Stimulated activated CD4-positive, alpha-beta T cell treated with anti-CD3 and anti-CD28 coated beads, TNF-alpha, amount 100 ng/mL, for 24 hours (primary cell): ENCODE data around the gene NRG2.

Experiments used
- DNase-seq, 3 experiments: peaks; one replicate each; pipeline ENCODE4 v3.0.0-alpha.2; 2020; ENCODE audit warnings: low read depth in 3 of 3

NRG2 gene

GRCh38 chr5:140042643-140043507 lies at the start of gene NRG2:
NRG2 (minus strand) TSS chr5:140043299.
- peak in 2 of 3 experiments; percentile 1 to 47 for DNase-seq

GRCh38 chr5:140090251-140090650 lies 47.2 kb upstream of the NRG2 start:
- no peak for DNase-seq

GRCh38 chr5:140084541-140084940 lies 41.4 kb upstream of the NRG2 start:
- DNase-seq, result no peak

GRCh38 chr5:140083650-140084049 lies 40.6 kb upstream of the NRG2 start:
- DNase-seq, result no peak

- no peak for DNase-seq
Observed at GRCh38 chr5:140083120-140083519, 40.0 kb upstream of the NRG2 start.

GRCh38 chr5:140076788-140077187 lies 33.7 kb upstream of the NRG2 start:
- no peak for DNase-seq

- no peak for DNase-seq
Observed at GRCh38 chr5:140076142-140076541, 33.0 kb upstream of the NRG2 start.

- no peak for DNase-seq
Observed at GRCh38 chr5:140075371-140075770, 32.3 kb upstream of the NRG2 start.

GRCh38 chr5:140073296-140073695 lies 30.2 kb upstream of the NRG2 start:
- DNase-seq, result no peak

GRCh38 chr5:140072812-140073211 lies 29.7 kb upstream of the NRG2 start:
- no peak for DNase-seq

GRCh38 chr5:140060816-140061215 lies 17.7 kb upstream of the NRG2 start:
- DNase-seq, result no peak

- no peak for DNase-seq
Observed at GRCh38 chr5:140058212-140058932, 15.3 kb upstream of the NRG2 start.

GRCh38 chr5:140056880-140057279 lies 13.8 kb upstream of the NRG2 start:
- no peak for DNase-seq

GRCh38 chr5:140055152-140055551 lies 12.1 kb upstream of the NRG2 start:
- DNase-seq, result no peak

GRCh38 chr5:140054086-140054689 lies 11.1 kb upstream of the NRG2 start:
- no peak for DNase-seq

GRCh38 chr5:140051950-140052349 lies 8.9 kb upstream of the NRG2 start:
- no peak for DNase-seq

GRCh38 chr5:140049713-140050112 lies 6.6 kb upstream of the NRG2 start:
- no peak for DNase-seq

- DNase-seq, result no peak
Observed at GRCh38 chr5:140049205-140049604, 6.1 kb upstream of the NRG2 start.

GRCh38 chr5:140044041-140044440 lies 942 bp upstream of the NRG2 start:
- DNase-seq, result no peak

- DNase-seq, result peak in 1 of 3 experiments; percentile 11
Observed at GRCh38 chr5:140043508-140043872, 391 bp upstream of the NRG2 start.

GRCh38 chr5:140042393-140042642 lies 781 bp downstream of the NRG2 start:
- no peak for DNase-seq

GRCh38 chr5:140041492-140042392 lies 1.4 kb downstream of the NRG2 start:
- DNase-seq, result no peak
